GM21576 (cell line): ENCODE measurements around the gene SUSD2.
A peak's percentile ranks its signal among the peaks of the same experiment; 100 is the strongest.

ENCODE experiments used
- ATAC-seq: cut with Tn5 transposase; IDR thresholded peaks from one replicate; pipeline ENCODE4 v1.9.1; 2021; ENCODE audit warnings: mild to moderate bottlenecking, moderate library complexity; ENCODE audit not compliant: unreplicated experiment

Gene SUSD2

DNA sequence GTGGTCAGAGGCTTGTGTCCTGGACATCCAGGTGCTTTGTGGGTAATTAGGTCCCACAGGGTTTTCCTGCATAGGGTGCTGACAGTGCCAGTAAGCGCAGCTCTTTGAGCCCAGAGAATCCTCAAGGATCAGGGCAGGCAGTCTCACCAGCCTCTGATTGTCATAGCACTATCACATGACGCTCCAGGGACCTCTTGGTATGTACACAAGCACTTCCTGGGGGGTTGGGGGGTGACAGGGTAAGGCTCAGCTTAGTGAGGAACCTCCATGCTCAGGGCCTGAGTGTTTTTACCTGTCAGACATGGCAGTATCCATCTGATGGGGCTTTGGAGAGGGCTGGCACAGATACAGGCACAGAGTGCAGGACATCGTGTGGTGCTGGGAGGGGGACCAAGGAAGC, 27.9 kb upstream of the SUSD2 start:
- no peak for ATAC-seq

DNA sequence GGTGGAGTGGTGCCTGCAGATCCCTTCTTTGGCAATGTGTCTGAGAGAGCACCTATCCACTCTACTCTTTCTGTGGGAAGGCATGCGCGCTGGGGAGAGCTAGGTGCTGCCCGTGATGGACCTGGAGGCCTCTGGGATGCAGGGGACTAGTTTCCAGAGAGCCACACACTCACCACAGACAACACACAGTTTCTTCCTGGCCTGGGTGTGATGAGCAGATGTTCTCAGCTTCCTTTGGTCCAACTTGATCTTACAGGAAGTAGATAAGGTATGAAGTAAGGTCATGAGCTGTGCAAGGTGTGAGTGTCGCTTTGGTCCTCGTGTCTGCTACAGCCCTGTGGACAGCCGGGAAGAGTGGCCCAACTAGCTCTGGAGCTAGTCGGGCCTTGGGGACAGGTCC, 27.3 kb upstream of the SUSD2 start:
- ATAC-seq = no peak

DNA sequence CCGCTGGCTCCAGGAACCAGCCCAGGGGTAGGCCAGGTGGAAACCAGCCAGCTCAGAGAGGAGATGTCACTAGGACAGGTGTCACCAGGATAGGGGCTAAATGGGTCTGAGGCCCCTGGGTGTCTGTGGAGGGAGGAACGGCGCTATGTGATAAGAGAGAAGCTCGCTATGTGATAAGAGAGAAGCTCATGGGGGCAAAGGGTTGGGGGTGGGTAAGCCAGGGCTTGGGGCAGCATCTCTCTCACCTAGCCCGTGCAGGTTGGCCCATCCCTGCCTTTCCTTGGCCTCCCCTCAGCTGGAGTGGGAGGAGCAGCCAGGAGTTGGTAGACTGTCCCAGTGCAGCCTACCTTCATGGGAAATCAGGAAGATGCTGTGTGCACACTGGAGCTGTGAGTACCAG, 26.5 kb upstream of the SUSD2 start:
- ATAC-seq = no peak

DNA sequence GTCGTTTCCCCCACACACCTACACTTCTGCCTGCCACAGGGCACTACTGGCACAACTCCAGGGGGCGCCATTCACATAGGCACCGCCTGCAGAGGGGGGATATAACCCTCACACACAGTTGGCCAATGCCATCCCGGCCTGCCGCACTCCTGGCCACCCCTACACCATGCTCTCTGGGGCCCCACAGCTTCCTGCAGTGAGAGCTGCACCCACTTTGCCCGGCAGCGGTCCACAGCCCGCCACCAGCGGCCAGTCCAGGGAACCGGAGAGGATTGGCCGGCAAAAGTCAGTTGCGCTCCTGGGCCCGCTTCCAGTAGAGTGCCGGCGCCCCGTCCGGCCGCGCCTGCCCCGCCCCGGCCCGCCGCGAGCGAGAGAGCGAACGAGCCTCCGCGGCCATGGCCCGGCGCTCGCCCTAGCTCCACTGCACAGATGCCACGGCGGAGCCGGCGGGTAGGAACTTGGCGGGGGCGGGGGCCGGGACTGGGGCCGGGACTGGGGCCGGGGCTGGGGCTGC, 25.6 kb upstream of the SUSD2 start:
- ATAC-seq = peak; percentile 30

DNA sequence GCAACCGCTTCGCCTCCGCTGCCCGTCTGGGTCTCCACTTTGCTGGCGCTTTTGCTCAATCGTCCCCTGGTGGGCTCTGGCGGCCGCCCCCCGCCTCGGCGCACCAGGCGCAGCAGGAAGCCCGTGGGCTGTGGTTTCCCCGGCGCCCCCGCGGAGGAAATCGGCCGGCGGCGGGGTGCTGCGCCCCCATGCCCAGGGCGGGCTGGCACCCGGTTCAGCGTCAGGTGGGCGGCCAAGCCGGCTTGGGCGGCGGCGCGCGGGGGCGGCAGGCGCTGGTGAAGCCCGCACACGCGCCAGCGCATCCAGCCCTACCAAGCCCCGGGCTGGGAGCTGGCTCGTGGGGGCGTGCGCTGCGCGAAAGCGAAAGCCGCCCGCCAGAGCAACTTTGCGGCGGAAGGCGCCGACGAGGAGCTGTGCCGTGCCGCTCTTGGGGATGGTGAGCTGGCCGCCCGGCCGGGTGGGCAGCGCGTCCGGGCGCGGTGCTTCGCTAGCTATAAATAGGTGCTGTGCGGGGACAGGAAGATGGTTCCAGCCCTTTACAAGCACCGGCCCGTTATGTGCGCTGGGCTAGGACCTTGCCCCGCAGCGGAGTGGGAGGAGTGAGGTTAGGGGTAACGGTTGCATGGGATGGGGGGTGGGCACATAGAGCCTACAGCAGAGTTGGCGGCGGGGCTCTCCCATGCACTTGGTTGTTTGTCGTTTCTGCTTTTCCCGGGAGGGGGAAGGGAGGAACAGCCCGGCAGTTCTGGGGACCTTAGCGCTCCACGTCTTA, 25.0 kb upstream of the SUSD2 start:
- peak; percentile 29 for ATAC-seq

DNA sequence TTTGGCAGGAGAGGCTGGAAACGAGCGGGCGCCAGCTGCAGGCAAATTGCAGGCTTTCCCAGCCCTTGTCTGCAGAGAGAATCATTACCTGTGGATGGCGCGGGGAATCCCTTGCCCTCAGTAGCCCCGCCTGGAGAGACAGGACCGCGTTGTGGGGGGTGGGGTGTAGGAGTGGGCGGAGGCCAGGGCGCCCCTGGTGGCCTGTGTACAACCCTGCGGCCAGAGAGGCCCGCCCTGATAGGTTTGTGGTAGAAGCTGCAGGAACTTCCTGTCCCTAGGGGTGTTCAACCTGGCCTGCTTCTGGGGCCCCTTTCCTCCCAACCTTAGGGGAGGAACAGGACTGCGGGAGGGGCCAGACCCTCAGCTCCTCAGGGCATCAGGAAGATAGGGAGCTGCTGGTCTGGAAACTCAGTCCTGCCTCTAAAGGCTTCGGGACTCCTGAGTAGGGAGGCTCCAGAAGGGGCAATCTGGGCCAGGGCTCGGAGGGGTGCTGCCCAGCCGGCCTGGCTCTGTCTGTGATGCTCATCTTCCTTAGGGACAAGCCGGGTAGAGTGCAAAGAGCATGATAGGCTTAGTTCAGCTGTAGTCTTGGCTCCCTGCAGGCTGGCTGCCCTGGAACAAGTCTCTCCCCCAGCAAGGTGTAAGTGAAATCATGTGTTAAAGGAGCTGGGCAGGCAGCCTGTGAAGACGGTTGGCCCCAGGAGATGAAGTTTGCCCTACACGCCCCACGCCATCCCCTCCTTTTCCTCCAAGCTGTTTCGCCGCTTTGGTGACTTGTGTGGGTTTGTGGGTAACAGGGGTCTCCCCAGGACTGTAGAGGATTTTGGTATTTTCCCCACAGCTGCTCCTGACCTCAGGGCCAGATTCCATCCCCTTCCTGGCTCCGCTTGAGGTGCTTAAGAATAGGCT, 24.1 kb upstream of the SUSD2 start:
- peak; percentile 75 for ATAC-seq

DNA sequence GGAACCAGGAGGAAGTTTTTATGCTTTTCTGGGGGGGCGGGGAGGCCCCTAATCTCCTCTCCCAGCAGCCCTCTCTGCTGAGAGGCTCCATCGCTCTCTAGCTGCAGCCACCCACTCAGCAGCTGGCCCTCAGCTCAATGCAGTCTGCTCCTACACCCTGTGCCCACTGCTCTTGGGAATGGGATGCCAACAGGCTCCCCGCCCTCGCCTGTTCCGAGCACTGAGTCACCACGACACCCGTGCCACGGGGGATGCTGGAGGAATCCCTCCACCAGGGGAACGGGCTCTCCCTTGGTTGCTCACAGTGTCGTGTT, 23.5 kb upstream of the SUSD2 start:
- no peak for ATAC-seq

DNA sequence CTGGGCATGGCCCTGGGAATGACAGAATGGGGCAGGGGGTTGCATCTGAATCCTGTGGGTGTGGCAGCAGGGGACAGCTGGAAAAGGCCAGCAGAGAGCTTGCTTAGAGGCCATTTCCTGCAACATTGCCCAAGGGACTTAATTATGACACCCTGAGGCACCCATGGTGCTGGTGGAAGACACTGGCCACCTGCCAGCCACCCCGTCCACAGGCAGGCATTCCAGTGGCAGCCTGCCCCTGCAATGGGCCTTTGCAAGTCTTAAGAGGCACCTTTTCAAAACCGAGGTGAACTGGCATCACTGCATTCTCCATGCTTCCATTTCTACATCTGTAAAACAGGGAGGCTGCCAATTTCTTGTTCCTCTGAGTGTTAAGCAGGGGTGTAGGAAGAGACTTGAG, 21.6 kb upstream of the SUSD2 start:
- ATAC-seq = no peak

DNA sequence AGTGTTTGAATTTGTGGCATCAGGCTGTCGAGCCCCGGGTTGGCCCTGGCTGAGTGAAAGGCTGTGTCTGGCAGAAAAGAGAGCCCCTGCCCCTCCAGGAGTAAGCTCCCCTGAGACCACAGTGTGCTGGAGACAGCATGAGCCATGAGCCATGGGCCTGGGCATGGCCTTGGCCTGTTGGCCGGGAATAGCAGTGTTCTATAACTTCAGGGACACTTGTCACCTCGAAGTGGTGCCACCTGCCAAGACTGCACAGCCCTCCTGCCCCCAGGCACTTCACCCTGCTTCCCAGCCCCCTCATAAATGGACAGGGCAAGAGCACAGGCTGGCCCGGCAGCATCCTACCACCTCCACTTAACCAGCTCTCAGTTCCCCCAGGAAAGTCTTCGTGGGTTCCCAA, 20.7 kb upstream of the SUSD2 start:
- ATAC-seq = no peak

DNA sequence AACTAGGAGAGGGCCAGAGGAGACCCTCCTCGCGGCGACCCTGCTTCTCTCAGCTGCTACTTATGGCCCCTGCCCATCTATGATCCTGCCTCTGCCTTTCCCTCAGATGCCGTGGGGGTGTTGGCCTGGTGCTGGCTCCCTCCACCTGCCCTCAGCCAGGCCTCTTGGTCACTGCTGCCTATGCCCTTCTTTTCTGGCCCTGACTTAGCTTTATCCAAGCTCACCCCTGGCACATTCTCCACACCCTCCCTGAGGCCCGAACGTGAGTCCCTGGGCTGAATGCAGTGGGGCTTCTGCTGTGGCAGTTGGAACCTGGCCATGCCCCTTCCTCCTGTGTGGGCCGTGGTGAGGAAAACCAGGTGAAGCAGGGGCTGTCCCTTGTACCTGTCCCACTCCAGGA, 19.8 kb upstream of the SUSD2 start:
- no peak for ATAC-seq

DNA sequence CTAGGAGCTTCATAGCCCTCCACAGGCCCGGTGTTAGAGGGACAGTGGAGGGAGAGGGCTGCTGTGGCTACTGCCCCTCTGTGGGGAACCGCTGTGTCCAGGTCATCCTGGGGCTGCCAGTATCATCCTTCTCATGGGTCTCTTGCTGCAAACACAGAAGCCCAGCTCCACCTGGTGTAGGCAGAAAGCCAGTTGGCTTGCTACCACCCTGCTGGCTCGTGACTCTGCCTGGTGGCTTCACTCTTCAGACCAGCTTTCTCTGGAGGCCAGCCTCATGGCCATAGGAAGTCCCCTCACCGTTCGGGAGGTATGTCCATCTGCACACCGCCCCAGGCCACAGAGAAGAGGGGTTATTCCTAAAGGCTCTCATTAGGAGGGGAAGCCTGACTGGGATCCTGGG, 19.4 kb upstream of the SUSD2 start:
- no peak for ATAC-seq

DNA sequence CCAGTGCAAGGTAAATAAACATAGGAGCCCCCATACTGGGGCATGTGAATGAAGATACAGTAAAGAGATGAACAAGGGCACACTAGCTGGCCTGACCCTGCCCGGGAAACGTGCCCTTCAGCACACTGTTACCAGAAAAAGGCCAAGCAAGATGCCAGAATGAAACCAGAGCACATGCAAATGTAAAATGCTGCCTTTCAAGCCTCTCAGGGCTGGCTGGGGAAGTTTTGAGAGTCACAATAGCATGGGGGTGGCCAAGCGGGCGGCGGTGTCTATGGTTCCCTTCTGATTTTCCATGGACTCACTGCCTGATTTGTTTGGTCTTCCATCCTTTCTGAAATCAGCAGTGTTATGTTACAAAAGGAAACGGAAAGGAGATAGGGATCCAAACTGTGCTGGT, 18.9 kb upstream of the SUSD2 start:
- no peak for ATAC-seq

DNA sequence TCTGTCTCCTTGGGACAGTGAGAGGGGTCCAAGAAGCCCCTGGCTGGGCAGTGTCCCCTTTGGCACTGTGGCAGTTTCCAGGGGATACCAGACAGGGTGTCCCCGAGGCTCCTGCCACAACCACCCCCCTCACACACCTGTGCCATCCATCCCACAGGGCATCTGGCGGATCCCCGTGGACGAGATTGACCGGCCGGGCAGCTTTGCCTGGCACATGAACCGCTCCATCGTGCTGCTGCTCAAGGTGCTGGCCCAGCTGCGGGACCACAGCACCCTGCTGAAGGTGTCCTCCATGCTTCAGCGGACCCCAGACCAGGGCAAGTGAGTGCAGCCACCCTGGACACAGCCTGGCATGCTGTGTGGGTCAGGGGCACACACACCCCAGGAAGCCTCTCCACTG, 17.0 kb upstream of the SUSD2 start:
- no peak for ATAC-seq

DNA sequence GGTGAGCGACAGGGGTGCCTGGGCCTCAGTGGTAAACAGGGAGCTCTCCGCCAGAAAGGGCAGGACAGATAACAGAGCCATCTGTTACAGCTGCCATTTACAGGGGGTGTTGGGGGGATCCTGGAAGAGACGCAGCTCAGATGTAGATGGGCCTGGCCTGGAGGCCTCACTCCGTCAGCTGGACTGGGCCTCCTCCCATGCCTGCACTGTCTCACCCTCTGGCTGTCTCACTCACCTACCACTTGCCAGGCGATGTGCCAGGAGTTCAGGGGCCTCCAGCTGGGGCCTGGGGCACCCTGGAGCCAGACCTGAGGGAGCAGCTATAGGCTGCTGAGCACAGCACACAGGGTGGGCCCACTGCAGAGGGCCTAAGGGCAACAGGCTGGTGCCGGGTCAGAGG, 16.3 kb upstream of the SUSD2 start:
- ATAC-seq = no peak

DNA sequence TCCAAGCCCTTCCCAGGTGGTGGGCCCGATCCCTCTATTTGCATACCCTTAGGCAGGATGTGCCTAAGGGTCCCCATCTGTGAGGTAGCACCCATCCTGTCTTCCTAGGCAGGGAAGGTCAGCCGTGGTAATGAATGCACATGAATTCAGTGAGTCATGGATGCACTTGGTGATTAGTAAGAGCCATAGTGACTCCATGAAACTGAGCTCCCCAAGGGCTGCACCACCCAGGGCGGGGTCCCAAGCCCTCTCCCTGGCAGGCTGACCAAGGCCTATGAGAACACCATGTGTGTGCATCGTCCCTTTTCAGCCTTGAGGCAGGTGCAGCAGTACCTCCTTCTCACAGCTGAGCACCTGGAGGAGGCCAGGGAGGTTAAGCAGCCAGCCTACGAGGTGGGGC, 15.6 kb upstream of the SUSD2 start:
- no peak for ATAC-seq

DNA sequence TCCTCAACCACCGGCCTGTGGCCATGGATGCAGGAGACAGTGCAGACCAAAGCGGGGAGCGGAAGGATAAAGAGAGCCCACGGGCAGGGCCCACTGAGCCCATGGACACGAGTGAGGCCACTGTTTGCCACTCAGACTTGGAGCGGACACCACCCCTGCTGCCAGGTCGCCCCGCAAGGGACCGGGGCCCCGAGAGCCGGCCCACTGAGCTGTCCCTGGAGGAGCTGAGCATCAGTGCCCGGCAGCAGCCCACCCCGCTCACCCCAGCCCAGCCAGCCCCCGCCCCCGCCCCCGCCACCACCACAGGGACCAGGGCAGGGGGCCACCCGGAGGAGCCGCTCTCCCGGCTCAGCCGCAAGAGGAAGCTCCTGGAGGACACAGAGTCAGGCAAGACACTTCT, 14.5 kb upstream of the SUSD2 start:
- ATAC-seq = no peak

DNA sequence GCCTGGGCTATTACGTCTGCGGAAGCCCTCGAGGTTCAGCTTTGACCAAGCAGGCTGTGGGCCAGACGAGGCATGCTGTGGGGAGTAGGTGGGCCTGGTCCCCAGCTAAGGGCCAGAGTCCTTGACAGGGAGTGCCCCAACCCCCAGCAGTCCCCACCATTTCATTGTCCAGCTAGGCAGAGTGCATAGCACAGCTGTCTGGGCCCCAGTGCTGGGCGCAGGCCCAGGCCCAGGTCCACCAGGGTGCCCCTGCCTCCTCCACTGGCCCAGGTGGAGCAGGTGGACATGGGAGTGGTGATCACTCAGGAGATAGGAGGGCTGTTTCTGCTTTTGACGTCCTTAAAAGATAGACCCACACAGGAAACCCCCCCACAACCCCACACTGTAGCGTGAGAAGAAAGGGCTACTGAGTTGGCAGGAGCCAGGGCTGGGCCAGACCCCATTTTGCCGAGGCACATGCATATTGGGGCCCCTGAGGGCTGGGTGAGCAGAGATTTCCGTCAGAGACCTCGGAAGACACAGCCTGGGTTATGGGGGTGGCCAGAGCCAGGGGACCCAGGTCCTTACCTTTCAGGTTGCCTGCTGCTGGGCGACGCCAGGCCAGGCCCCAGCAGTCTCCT, 11.7 kb upstream of the SUSD2 start:
- no peak for ATAC-seq

DNA sequence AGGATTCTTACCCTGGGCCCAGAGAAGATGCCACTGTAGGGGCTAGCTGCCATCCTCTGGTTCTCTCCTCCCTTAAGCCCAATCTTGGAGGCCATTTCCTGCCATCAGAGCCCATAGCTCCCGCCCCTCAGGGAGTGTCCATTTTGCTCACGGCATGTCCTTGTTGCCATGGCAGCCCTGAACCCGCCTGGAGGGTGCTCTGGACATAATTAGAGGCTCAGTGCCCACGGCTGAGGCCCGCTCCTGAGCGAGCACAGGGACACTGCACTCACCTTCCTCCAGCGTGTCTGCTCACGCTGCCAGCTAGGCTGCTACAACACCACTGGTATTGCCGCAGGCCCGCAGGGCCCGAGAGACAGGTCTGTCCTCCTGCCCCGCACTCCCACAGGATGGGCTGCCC, 11.1 kb upstream of the SUSD2 start:
- no peak for ATAC-seq

DNA sequence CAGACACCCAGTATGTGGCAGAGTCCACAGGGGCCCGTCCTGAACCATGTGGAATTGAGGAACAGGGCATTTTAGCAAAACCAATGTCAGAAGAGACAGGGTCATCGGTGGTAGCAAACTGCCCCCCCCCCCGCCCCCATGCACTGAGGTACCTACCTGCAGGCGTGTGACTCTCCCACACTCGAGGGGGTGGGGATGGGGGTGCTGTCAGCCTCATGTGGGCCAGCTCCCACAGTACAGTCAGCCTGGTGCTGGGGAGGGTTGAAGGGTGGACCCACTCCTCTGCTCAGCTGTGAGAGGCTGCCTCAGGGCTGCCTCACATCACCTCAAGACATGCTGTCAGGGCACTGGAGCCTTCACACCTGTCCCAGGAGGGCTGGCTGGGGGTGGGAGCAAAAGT, 10.7 kb upstream of the SUSD2 start:
- ATAC-seq = no peak

DNA sequence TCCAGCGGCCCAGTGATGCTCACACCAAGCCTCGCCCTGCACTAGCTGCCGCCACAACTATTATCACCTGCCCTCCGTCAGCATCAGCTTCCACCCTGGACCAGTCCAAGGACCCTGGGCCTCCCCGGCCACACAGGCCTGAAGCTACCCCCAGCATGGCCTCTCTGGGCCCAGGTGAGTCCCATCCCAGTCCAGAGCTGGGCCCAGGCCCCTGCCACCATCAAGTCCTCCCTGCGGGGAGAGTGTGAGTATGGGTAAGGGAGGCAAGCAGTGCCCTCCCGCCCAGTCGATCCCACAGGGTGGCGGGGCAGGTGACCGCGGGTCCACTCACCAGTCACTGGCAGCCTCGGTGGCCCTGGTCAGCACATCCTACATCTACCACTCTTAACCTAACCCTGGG, 9.5 kb upstream of the SUSD2 start:
- no peak for ATAC-seq

DNA sequence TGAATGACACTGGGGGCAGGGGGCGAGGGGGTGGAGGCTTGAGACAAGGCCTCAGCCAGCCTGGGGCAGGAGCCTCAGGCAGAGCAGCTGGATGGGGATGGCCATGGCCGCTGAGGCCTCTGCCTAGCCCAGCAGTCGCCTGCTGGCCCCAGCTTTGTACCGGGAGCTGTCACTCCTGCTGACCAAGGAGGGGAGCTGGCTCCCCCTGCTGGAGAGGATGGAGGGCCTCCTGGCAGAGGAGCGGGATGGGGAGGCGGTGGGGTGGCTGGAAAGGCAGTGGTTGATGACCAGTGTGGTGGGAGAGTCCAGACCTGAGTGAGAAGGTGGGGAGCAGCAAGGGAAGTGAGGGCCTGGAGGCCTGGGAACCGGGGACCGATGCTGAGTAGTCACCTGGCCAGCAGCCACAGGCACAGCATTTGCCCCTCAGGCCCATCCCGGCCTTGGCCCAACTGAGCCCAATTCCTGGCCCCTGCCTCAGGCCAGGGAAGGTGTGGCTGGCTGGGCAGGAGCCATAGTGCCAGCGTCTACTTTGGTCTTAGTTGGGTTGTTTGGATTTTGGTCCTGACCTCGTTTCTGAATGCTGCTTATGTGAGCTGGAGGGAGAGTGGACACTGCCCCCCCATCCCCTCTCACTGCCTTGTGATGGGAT, 6.0 kb upstream of the SUSD2 start:
- no peak for ATAC-seq
